SK-MEL-5 (cell line): ENCODE data around the gene DPYSL5. TPM values are rescaled to one million over a fixed set of nuclear protein-coding genes. Genes with fewer than 3 reads are reported as not detected.

ENCODE experiments used
- DNase-seq: peaks from one replicate; pipeline ENCODE4 v3.0.0-alpha.2; 2016; ENCODE audit warnings: low read depth, low spot score
- in situ Hi-C: cut with HindIII; loops from 2 replicates; pipeline ENCODE4 v1.10.0; 2016; ENCODE audit warnings: low sequenced_read_pairs, high pct_unique_total_duplicates, low pct_unique_long_range_greater_than_20kb
- total RNA-seq: library from RNA; depleted of rRNA; stranded (reverse); fragments of >200 nt; shearing (Covaris generic); gene quantifications from 2 replicates; pipeline ENCODE4 v1.2.3, GENCODE V29; 2014

The DPYSL5 gene
- total RNA-seq, 1 experiment from 2014 or later, result not detected

DNA sequence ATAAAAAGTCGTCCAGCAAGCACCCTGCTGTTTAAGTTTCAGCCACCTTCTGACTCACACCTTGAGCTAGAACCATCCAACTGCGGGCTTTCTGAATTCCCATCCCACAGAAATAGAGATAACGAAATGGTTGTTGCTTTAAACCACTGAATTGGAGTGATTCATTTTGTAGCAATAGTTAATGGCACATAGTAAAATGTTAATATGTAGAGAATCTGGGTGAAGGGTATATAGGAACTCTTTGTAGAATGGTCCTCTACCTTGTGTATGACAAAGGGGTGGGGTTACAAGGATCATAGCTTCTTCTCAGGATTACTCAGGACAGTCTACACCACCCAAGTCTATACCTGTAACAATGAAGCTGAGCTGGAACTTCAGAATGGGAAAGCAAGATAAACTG is 120.1 kb downstream of the DPYSL5 start:
- no peak for DNase-seq
- in situ Hi-C loops, result no loop called here

- no peak for DNase-seq
- in situ Hi-C loops, result no loop called here
These were observed 121.3 kb downstream of the DPYSL5 start for GRCh38 chr2:26969077-26969844.

DNA sequence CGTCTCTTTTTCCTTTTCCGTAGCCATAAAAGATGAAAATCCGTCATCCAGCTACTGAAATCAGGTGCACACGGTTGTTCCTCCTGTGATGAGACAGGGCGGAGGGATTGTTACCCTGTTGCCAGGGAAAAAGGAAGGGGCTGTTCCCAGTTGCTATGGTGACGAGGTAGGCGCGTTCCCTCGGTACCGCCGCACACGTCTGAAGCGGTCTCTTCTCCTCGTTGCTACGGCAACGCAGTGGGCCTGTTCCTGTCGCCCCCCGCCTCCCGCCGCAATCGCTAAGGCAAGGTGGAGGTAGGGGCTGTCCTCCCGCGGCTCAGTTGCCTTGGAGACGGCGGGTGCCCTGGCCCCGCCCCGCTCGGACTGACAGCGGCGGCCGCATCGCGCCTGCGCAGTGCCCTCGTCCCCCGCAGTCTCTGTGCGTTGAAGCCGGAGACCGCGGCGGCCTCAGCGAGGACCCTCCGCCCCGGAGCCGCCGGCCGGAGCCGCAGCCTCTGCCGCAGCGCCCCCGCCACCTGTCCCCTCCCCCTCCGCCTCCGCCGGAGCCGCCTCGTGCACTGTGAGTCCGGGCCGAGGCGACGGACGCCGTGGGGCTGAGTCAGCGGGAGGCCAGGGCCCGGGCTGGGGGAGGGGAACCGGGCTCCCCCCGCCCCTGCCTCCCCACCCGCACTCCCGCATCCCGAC is 122.5 kb downstream of the DPYSL5 start, which contains the start of gene MAPRE3:
MAPRE3 (plus strand) TSS at position 394 of the 684 bp plus-strand sequence. CDS start 51,582 bp downstream, outside the sequence.
- in situ Hi-C loops, result no loop called here
- peak; percentile 80 for DNase-seq

- in situ Hi-C loops, result no loop called here
- DNase-seq, result no peak
These were observed 123.1 kb downstream of the DPYSL5 start for GRCh38 chr2:26970928-26971627.

DNA sequence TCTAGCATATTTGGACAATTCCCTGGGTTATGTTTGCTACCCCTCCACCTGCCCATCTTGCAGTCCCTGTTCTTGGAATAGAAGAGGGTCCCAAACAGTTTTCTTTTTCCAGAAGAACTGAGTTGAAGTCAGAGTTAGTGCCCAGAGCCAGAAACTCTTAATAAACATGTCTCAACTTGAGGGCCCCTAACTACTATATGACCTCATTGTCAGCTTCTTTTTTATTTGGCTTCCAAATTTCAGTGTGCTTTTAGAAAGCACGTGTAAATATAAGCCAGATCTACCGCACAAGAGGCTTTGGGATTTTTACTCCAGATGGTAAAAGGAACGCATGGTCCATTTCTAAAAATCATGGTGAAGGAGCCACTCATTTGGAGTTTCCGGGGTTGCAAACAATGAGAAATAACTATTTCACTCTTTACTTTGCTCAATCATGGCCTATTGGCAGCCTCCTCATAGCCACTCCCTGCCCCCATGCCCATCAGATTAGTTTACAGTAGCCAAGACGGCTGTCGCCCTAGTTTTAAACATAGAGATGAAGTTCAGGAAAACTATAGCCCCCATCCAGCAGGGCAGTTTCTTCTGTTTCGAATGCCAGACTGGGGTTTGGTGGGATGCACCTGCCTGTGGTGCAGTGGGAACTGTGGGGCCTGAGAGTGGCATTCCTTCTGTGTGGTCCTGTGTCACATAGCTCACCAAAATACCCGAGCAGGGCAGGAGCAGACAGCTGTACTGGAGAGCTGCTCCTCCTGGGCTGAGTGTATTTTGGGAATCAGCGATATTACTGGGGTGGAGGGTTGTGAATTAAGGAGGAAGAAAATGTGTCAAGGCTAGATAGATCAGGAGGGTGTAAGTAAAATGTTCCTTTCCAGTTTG is 124.2 kb downstream of the DPYSL5 start:
- in situ Hi-C loops, result no loop called here
- DNase-seq, result no peak

DNA sequence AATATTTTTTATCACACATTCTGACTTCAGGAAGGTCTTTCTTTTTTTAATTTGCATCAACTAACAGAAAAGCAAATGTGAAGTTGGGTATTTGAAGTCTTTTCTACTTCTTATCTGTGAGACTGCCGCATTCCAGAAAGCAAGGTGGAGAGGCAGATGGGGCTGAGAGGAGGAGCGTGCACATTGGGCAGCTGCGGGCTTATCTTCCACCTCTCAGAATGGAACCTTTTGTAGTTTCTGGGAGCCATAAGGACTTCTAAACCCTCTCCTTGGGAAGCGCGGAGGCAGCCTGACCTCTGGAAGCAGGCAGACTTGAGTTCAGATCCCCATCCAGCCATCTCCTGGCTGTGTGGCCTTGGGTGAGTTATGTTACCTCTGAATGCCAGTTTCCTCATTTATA is 126.4 kb downstream of the DPYSL5 start:
- in situ Hi-C loops, result no loop called here
- DNase-seq, result no peak

GRCh38 chr2:26975102-26975501 is 127.2 kb downstream of the DPYSL5 start:
- in situ Hi-C loops, result no loop called here
- no peak for DNase-seq

DNA sequence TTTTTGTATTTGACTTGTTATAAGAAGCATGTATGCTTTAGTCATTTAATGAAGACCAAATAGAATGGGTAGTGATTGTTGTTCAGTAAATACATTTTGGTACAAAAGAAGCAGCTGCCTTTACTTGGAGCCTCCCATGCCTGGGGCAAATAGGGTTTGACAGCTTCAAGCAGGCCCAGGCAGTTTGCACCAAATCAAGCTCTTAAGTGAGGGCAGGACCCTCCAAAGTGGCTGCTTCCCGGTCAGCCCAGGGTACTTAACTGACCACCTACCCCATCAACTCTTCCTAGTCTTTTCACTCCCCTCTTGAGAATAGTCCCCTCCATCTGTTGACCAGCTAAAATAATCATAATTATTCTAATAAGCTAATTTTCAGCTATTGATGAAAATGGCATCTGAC is 127.7 kb downstream of the DPYSL5 start:
- in situ Hi-C loops, result no loop called here
- DNase-seq, result no peak

GRCh38 chr2:26976237-26976636 is 128.3 kb downstream of the DPYSL5 start:
- in situ Hi-C loops, result no loop called here

DNA sequence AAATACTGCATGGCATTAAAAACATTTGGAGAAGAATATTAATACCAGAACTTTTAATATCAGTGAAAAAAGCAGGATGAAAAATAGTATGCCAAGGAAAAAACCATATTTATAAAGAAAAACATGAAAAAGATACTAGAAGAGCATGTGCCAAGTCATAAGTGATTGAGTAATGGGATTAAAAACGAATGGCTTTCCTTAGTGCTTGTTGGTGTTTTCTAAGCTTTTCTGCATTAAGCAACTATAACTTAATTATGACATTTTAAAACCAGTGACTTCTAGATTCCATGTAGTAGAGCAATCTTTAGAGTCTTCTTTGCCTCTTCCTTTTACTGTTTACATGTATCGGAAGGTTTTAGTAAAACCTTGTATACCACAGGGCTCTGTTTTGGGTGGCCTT is 129.1 kb downstream of the DPYSL5 start:
- DNase-seq, result no peak
- in situ Hi-C loops, result no loop called here

More at GRCh38 chr2:26976237-26976636, 128.3 kb downstream of the DPYSL5 start:
- no peak for DNase-seq

DNA sequence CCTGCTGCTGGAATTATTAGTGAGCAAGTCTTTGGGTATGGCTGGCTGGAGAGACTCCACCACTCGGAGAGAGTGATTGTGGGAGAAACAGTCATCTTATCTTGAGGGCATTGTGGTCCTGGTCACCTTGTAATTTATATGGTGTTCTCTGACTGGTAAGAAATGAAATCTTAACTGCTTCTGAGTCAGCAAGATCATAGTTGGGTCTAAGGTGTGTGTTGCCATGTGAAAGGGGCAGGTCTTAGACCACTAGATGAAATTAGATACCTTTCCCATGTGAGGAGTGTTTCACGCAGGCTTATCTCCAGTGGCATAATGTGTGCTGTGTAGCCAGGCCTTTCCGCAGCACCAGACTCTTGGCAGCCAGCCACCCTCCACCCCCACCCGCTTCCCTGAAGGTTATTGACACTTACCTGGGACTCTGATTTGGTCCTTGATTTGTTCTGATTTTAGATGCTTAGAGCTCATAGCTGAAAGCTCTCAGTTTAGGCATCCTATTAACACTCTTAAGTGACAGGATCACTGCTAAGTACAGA is 130.2 kb downstream of the DPYSL5 start:
- no peak for DNase-seq
- in situ Hi-C loops, result no loop called here

- in situ Hi-C loops, result no loop called here
- no peak for DNase-seq
These were observed 131.8 kb downstream of the DPYSL5 start for GRCh38 chr2:26979741-26980140.

GRCh38 chr2:26980971-26981370 is 133.0 kb downstream of the DPYSL5 start:
- DNase-seq, result peak; percentile 88
- in situ Hi-C loops, result no loop called here

DNA sequence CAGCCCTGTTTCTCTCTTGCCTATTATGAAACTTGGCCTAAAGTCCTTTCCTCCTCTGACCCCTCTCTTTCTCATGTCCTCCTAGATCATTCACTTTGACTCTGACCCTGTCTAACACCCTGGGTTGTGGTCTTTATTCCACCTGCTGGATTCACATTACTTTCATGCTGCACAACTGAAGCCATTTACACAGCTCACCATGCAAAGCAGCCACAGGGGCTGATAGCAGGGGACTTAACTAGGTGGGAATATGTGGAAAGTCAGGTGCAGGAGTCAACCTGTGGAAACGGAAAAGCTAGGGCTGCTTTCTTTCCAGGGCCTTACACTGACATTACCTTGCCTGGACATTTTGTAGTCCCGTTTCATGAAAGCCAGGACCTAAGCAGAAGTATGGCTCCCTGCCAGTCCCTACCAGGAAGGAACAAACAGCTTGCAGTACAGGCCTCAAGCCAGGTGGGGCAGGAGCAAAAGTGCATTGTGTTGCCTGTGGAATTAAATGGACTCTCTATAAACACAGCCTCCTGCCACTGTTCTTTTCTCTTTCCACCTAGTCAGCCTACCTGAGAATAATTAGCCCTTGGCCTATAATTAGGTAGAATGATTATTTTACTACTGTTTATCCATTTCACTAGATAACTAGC is 134.3 kb downstream of the DPYSL5 start:
- peak; percentile 65 for DNase-seq
- in situ Hi-C loops, result no loop called here

DNA sequence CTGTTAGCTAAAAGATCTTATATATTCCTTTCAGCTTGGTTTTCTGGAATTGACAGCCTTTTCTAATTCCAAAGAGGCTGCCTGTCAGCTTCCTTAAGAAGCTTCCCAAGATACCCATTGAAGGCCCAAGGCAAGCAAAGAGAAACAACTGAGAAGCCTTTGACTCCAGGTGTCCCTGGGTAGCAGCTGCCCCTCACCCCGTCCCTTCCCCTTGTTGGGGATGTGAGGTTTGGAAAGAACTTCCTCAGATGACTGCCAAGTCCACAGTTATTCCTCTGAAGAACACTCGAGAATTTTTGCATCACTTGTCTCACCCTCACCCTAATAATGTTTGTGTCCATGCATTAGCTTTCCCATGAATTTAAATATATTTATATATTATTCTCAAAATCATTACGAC is 135.8 kb downstream of the DPYSL5 start:
- DNase-seq, result no peak
- in situ Hi-C loops, result no loop called here

GRCh38 chr2:26985807-26986206 is 137.9 kb downstream of the DPYSL5 start:
- DNase-seq, result no peak
- in situ Hi-C loops, result no loop called here

GRCh38 chr2:26986576-26986975 is 138.6 kb downstream of the DPYSL5 start:
- DNase-seq, result no peak
- in situ Hi-C loops, result no loop called here
